Activated naive CD8-positive, alpha-beta T cell treated with anti-CD3 and anti-CD28 coated beads for 36 hours (primary cell): ENCODE data around the gene NSUN3. TPM values are rescaled to one million over a fixed set of nuclear protein-coding genes. Genes with fewer than 3 reads are reported as not detected.
"Not testable (repeated sequence)": the region's sequence is repeated elsewhere in the genome, so short reads cannot be mapped to it uniquely, and the experiment has no call there.

Source experiments
- DNase-seq: peaks from one replicate; pipeline ENCODE4 v3.0.0; 2021
- H3K27ac Mint-ChIP-seq: one replicate; pipeline ENCODE4 v1.8.0; 2022; ENCODE audit warnings: mild to moderate bottlenecking, moderate library complexity, mixed read lengths
- H3K27me3 Mint-ChIP-seq: one replicate; pipeline ENCODE4 v1.8.0; 2022; ENCODE audit warnings: mild to moderate bottlenecking, mixed read lengths
- H3K36me3 Mint-ChIP-seq: one replicate; pipeline ENCODE4 v1.8.0; 2021; ENCODE audit warnings: mild to moderate bottlenecking, mixed read lengths
- H3K4me1 Mint-ChIP-seq: one replicate; pipeline ENCODE4 v1.8.0; 2021; ENCODE audit warnings: mixed read lengths
- H3K4me3 Mint-ChIP-seq: one replicate; pipeline ENCODE4 v1.8.0; 2022; ENCODE audit warnings: mild to moderate bottlenecking, moderate library complexity, mixed read lengths
- H3K9me3 Mint-ChIP-seq: one replicate; pipeline ENCODE4 v1.8.0; 2022; ENCODE audit warnings: mixed read lengths
- total RNA-seq, 2 experiments: library from RNA; stranded (reverse); gene quantifications; one replicate each; pipeline ENCODE4 v1.2.3, GENCODE V29; 2021

NSUN3 gene
- total RNA-seq, 2 experiments from 2014 or later = 13.2 to 13.5 TPM

- H3K27me3 Mint-ChIP-seq = no peaks in the 10 kb centered on the region
- no peak overlapping the region for H3K27ac Mint-ChIP-seq
- H3K36me3 Mint-ChIP-seq = peaks cover 27% of the 10 kb centered on the region
- H3K4me1 Mint-ChIP-seq = peaks cover 2% of the 10 kb centered on the region
- no peak overlapping the region for H3K4me3 Mint-ChIP-seq
- DNase-seq = no peak
- H3K9me3 Mint-ChIP-seq = no peaks in the 10 kb centered on the region
Observed at GRCh38 chr3:94089126-94089525, 26.3 kb downstream of the NSUN3 start.

GRCh38 chr3:94092086-94092485 is 29.2 kb downstream of the NSUN3 start:
- Mint-ChIP-seq H3K27me3 (no peaks in the 10 kb centered on the region), H3K9me3 (no peaks in the 10 kb centered on the region), H3K4me3 (no peak overlapping the region), H3K36me3 (peaks cover 23% of the 10 kb centered on the region), H3K27ac (no peak overlapping the region), H3K4me1 (no peaks in the 10 kb centered on the region)
- no peak for DNase-seq

GRCh38 chr3:94093151-94093550 is 30.3 kb downstream of the NSUN3 start:
- Mint-ChIP-seq H3K9me3 (no peaks in the 10 kb centered on the region), H3K27me3 (no peaks in the 10 kb centered on the region), H3K36me3 (peaks cover 20% of the 10 kb centered on the region), H3K27ac (no peak overlapping the region), H3K4me1 (no peaks in the 10 kb centered on the region), H3K4me3 (no peak overlapping the region)
- no peak for DNase-seq

GRCh38 chr3:94095111-94095510 is 32.2 kb downstream of the NSUN3 start:
- Mint-ChIP-seq H3K4me1 (no peaks in the 10 kb centered on the region), H3K27me3 (no peaks in the 10 kb centered on the region), H3K36me3 (peaks cover 17% of the 10 kb centered on the region), H3K4me3 (no peak overlapping the region), H3K9me3 (no peaks in the 10 kb centered on the region), H3K27ac (no peak overlapping the region)
- no peak for DNase-seq

GRCh38 chr3:94098452-94098851 is 35.6 kb downstream of the NSUN3 start:
- Mint-ChIP-seq H3K36me3 (peaks cover 9% of the 10 kb centered on the region), H3K4me1 (no peaks in the 10 kb centered on the region), H3K9me3 (no peaks in the 10 kb centered on the region), H3K4me3 (no peak overlapping the region), H3K27ac (no peak overlapping the region), H3K27me3 (no peaks in the 10 kb centered on the region)
- DNase-seq = no peak

- Mint-ChIP-seq H3K27ac (no peak overlapping the region), H3K36me3 (peaks cover 7% of the 10 kb centered on the region), H3K4me1 (no peaks in the 10 kb centered on the region), H3K27me3 (no peaks in the 10 kb centered on the region), H3K9me3 (no peaks in the 10 kb centered on the region), H3K4me3 (no peak overlapping the region)
- no peak for DNase-seq
Observed at GRCh38 chr3:94099311-94099710, 36.5 kb downstream of the NSUN3 start.

GRCh38 chr3:94101860-94102259 is 39.0 kb downstream of the NSUN3 start:
- no peak overlapping the region for H3K27ac Mint-ChIP-seq
- no peaks in the 10 kb centered on the region for H3K4me1 Mint-ChIP-seq
- no peaks in the 10 kb centered on the region for H3K27me3 Mint-ChIP-seq
- no peak for DNase-seq
- peaks cover 10% of the 10 kb centered on the region for H3K36me3 Mint-ChIP-seq
- no peaks in the 10 kb centered on the region for H3K9me3 Mint-ChIP-seq
- no peak overlapping the region for H3K4me3 Mint-ChIP-seq

- H3K27me3 Mint-ChIP-seq = no peaks in the 10 kb centered on the region
- H3K36me3 Mint-ChIP-seq = peaks cover 3% of the 10 kb centered on the region
- no peak overlapping the region for H3K27ac Mint-ChIP-seq
- H3K4me3 Mint-ChIP-seq = no peak overlapping the region
- no peaks in the 10 kb centered on the region for H3K9me3 Mint-ChIP-seq
- H3K4me1 Mint-ChIP-seq = no peaks in the 10 kb centered on the region
- DNase-seq = no peak
Observed at GRCh38 chr3:94106268-94106667, 43.4 kb downstream of the NSUN3 start.

GRCh38 chr3:94110232-94110631 is 47.4 kb downstream of the NSUN3 start:
- H3K27ac Mint-ChIP-seq, H3K4me1 Mint-ChIP-seq, H3K4me3 Mint-ChIP-seq, H3K27me3 Mint-ChIP-seq, H3K9me3 Mint-ChIP-seq, DNase-seq: not testable (repeated sequence)
- peaks cover 12% of the 10 kb centered on the region for H3K36me3 Mint-ChIP-seq

- no peaks in the 10 kb centered on the region for H3K9me3 Mint-ChIP-seq
Observed at GRCh38 chr3:94110854-94111253, 48.0 kb downstream of the NSUN3 start.

GRCh38 chr3:94114666-94115065 is 51.8 kb downstream of the NSUN3 start:
- Mint-ChIP-seq H3K27me3 (no peaks in the 10 kb centered on the region), H3K9me3 (no peaks in the 10 kb centered on the region), H3K27ac (no peak overlapping the region), H3K36me3 (peaks cover 9% of the 10 kb centered on the region), H3K4me1 (peaks cover 8% of the 10 kb centered on the region), H3K4me3 (no peak overlapping the region)
- no peak for DNase-seq

More at GRCh38 chr3:94110854-94111253, 48.0 kb downstream of the NSUN3 start:
- Mint-ChIP-seq H3K4me1 (peaks cover 4% of the 10 kb centered on the region), H3K4me3 (no peak overlapping the region), H3K27ac (no peak overlapping the region), H3K36me3 (peaks cover 12% of the 10 kb centered on the region), H3K27me3 (no peaks in the 10 kb centered on the region)
- DNase-seq = no peak

- Mint-ChIP-seq H3K9me3 (no peaks in the 10 kb centered on the region), H3K4me1 (peaks cover 8% of the 10 kb centered on the region), H3K27me3 (no peaks in the 10 kb centered on the region), H3K27ac (no peak overlapping the region), H3K36me3 (peaks cover 9% of the 10 kb centered on the region), H3K4me3 (no peak overlapping the region)
- DNase-seq = no peak
Observed at GRCh38 chr3:94115482-94115881, 52.6 kb downstream of the NSUN3 start.

- Mint-ChIP-seq H3K27me3 (no peaks in the 10 kb centered on the region), H3K4me1 (peaks cover 8% of the 10 kb centered on the region), H3K4me3 (no peak overlapping the region)
Observed at GRCh38 chr3:94117729-94118128, 54.9 kb downstream of the NSUN3 start.

GRCh38 chr3:94118390-94118789 is 55.5 kb downstream of the NSUN3 start:
- Mint-ChIP-seq H3K9me3 (no peaks in the 10 kb centered on the region), H3K4me3 (no peak overlapping the region), H3K36me3 (peaks cover 2% of the 10 kb centered on the region), H3K27ac (no peak overlapping the region), H3K27me3 (no peaks in the 10 kb centered on the region), H3K4me1 (peaks cover 6% of the 10 kb centered on the region)
- DNase-seq = no peak

More at GRCh38 chr3:94117729-94118128, 54.9 kb downstream of the NSUN3 start:
- Mint-ChIP-seq H3K27ac (no peak overlapping the region), H3K9me3 (no peaks in the 10 kb centered on the region), H3K36me3 (peaks cover 2% of the 10 kb centered on the region)
- DNase-seq = no peak

GRCh38 chr3:94121161-94121560 is 58.3 kb downstream of the NSUN3 start:
- no peaks in the 10 kb centered on the region for H3K36me3 Mint-ChIP-seq
- H3K27me3 Mint-ChIP-seq = no peaks in the 10 kb centered on the region
- no peak overlapping the region for H3K27ac Mint-ChIP-seq
- no peak for DNase-seq
- H3K4me3 Mint-ChIP-seq = no peak overlapping the region
- peaks cover 3% of the 10 kb centered on the region for H3K4me1 Mint-ChIP-seq
- no peaks in the 10 kb centered on the region for H3K9me3 Mint-ChIP-seq

- peaks cover 5% of the 10 kb centered on the region for H3K4me1 Mint-ChIP-seq
- no peaks in the 10 kb centered on the region for H3K27me3 Mint-ChIP-seq
- H3K36me3 Mint-ChIP-seq = peaks cover 14% of the 10 kb centered on the region
- H3K9me3 Mint-ChIP-seq = no peaks in the 10 kb centered on the region
- no peak for DNase-seq
- H3K4me3 Mint-ChIP-seq = no peak overlapping the region
- no peak overlapping the region for H3K27ac Mint-ChIP-seq
Observed at GRCh38 chr3:94127115-94127514, 64.3 kb downstream of the NSUN3 start.

- Mint-ChIP-seq H3K4me3 (no peak overlapping the region), H3K4me1 (peaks cover 5% of the 10 kb centered on the region), H3K9me3 (no peaks in the 10 kb centered on the region), H3K27me3 (no peaks in the 10 kb centered on the region), H3K36me3 (peaks cover 14% of the 10 kb centered on the region), H3K27ac (no peak overlapping the region)
- no peak for DNase-seq
Observed at GRCh38 chr3:94130690-94131089, 67.8 kb downstream of the NSUN3 start.
